ENCODE results near the gene TBKBP1.
"Not testable (repeated sequence)": the region's sequence is repeated elsewhere in the genome, so short reads cannot be mapped to it uniquely, and the experiment has no call there.

TBKBP1 gene

DNA sequence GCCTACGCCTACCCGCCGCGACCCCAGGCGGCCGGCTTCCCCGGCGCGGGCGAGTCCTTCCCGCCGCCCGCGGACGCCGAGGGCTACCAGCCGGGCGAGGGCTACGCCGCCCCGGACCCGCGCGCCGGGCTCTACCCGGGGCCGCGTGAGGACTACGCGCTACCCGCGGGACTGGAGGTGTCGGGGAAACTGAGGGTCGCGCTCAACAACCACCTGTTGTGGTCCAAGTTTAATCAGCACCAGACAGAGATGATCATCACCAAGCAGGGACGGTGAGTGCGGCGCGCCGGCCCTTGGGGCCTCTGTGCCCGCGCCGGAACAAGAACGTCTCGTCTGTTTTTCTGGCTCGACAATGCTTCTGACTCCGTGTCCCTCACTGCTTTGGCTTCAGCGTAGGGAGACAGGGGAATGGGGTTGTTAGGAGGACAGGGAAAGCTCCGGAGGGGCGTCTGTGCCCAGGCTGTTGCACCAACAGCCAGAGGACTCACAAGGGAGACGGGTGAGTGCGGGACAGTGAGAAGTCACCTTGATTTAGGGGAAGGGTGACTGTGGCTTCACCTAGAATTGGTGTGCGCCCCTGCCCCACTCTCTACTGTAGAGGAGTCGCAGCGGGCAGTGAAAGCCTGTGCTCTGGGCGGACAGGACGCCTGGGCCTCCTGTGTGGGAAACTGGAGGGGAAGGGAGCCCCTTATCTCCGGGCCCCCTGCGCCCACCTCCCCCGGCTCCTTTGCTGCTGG lies 39.9 kb downstream of the TBKBP1 start:
- no peak for DNase-seq

DNA sequence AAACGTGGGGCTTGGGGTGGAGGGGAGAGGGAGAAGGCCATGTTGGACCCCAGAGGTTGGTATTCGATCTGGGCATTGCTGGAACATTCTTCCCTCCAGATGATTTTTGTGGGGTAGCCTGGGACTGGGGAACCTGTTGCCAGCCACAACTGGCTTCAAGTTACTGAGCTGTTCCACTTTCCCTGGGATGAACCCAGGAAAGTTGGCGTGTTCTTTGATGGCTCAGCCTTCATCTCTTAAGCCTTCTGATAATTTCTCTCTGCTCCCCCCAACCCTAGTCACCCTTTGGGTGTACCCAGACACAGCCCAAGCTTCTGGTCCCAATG lies 41.1 kb downstream of the TBKBP1 start:
- no peak for DNase-seq

DNA sequence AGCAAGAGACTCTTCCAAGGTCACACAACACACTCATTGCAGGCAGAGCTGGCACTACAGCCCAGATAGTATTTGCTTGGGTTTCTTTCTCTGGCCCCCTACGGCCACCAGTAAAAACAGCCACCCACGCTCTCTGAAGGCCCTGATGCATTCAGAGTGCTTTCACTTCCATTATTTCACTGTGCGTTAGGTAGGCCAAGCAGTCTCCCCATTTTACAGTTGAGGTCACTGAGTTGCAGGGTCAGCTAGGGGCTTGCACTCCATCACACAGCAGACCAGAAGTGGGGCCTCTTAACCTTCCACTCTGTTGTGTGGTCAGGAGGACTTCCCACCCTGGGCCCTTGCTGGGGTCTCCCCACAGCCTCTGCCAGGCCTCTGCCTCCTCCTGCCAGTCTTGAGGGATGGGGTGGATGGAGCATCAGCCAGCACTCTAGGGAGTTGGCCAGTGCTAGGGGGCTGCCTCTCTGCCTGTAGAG lies 41.6 kb downstream of the TBKBP1 start:
- no peak for DNase-seq

DNA sequence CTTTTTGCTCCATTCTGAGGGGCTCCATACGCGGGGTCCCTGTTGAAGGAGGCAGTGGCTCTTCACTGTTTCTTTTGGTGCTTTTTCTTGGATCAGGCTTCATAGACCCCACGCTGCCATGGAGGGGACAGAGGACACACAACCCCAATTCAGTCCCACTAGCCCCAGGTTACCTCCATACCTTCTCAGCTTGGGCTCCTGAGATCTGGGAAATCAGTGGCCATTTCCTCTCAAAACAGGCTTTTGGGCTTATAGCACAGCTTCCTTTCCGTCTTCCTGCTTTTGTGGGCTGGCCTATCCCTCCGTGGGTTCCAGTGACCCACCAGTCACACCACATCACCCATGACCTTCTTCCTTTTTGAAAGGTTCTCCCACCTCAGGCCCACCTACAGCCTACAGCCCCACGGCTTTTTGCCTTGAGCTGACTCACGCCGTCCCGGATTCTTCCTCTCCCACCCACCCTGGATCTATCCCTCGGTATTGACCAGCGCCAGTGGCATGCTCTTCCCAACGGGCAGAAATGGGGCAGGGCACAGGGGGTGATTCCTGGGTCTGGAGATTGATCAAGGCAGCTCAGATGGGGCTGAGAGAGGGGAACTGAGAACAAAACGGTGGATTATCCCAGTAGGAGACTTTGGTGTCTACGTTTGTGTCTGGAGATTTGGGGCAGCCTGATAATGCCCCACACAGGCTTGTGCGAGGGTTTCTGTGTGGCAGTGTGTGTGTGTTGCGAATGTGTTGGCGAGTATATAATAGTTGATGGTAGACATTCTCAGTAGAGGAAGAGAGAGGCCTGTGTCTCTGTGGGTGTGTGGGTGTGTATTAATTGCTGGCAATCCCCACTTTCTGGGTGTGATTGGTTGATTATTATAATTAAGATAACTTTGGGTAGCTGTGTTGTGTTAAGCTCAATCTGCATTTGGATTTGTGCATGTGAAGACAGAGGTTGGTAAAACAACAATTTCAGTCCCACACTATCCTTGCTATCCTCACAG lies 42.8 kb downstream of the TBKBP1 start:
- DNase-seq = no peak

DNA sequence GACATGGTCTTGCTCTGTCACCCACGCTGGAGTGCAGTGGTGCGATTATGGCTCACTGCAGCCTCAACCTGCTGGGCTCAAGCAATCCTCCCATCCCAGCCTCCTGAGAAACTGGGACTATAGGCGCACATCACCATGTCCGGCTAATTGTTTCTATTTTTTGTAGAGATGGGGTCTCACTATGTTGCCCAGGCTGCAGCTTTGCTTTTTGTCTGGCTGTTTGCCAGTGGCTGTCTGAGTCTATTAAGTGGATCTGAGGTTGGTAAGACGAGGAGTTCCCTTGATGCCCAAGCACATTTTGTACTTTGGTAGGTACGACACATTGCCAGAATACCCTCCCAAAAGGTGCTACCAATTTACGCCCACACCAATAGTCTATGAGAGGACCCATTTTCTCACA lies 44.2 kb downstream of the TBKBP1 start:
- DNase-seq = no peak

DNA sequence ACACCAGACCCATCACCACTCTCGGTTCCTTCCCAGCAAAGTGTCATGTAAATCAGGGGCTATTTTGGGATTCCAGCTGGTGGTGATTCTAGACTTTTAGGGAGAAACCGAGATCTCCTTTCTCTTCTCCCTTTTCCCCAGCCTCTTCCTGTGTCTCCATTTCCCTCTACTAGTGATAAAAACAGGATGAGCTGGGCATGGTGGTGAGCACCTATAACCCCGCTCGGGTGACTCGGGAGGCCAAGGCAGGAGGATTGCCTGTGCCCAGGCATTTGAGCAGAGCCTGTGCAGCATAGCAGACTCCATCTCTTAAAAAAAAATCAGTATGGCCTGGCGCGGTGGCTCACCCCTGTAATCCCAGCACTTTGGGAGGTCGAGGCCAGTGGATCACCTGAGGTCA lies 45.2 kb downstream of the TBKBP1 start:
- no peak for DNase-seq

DNA sequence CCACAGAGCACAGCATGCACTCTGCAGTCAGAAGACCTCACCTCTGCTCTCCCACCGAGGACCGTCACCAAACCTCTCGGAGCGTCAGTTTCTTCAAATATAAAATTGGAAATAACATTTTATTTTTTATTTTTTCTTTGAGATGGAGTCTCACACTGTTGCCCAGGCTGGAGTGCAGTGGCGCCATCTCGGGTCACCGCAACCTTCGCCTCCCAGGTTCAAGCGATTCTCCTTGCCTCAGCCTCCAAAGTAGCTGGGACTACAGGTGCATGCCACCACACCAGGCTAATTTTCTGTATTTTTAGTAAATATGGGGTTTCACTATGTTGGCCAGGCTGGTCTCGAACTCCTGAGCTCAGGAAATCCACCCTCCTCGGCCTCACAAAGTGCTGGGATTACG lies 46.0 kb downstream of the TBKBP1 start:
- not testable (repeated sequence) for DNase-seq

DNA sequence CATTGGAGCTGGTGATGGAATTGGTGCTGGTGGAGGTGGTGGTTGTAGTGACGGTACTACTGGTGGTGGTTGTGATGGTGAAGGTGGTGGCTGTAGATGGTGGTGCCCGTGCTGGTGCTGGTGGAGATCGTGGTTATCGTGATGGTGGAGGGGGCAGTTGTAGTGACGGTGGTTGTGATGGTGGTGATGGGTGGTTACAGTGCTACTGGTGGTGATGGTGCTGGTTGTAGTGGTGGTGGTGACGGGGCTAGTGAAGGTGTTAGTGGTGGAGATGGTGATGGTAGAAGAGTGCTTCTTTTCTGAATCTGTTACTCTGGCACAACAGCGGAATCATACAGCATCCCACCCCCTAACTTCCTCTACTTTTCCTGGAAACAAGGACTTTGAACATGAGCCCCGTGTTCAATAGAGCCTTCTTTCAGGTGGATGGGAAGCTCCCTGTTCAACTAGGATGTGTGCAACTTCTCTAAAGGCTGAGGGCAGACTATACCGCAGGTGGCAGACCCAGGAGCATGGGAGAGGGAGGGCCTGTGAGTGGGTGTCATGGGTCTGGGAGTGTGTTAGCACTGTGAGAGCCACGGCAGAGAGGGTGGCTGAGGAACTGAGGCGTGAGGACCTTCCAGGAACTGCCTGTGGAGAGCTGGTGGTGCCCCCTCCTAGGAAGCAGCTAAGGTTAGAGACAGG lies 47.3 kb downstream of the TBKBP1 start:
- no peak for DNase-seq

DNA sequence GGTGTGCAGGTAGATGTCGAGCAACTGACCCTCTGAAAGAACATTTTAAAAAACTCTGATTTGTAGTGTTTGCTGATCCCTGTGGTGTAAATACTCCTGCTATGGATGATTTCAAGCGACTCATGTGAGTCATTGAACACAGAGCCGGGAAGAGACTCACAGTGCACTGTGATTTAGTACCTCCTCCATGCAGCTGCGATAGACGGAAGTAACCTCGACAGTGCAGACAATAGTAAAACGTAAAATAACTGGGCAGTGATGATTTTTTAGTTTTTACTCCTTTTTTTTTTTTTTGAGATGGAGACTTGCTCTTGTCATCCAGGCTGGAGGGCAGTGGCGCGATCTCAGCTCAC lies 47.8 kb downstream of the TBKBP1 start:
- DNase-seq = no peak

DNA sequence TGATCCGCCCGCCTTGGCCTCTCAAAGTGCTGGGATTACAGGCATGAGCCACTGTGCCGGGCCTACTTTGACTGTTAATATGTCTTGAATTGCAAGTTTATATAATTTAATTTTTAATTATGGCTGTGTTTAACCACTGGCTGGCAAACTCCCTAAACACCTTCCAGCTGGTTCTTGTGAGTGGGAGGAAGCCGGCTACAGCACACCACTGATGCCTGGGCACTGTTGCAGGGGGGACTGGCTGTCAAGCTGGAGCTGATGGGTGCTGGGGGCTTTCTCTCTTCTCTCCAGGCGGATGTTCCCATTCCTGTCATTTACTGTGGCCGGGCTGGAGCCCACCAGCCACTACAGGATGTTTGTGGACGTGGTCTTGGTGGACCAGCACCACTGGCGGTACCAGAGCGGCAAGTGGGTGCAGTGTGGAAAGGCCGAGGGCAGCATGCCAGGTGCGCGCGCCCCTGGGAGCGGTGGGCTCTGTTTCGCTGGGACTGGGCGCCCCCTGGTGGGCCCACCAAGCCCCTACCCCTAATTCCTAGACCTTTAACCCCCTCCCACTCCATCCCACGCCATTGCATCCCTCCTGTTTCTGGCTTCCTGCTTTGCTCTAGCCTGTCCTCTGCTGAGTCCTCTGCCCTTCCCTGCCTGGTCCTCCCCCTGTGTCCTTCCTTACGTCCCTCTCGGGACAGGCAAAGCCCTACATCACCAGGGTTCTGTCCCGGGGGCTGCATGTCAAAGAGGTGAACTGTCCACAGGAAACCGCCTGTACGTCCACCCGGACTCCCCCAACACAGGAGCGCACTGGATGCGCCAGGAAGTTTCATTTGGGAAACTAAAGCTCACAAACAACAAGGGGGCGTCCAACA lies 48.6 kb downstream of the TBKBP1 start:
- DNase-seq = no peak

DNA sequence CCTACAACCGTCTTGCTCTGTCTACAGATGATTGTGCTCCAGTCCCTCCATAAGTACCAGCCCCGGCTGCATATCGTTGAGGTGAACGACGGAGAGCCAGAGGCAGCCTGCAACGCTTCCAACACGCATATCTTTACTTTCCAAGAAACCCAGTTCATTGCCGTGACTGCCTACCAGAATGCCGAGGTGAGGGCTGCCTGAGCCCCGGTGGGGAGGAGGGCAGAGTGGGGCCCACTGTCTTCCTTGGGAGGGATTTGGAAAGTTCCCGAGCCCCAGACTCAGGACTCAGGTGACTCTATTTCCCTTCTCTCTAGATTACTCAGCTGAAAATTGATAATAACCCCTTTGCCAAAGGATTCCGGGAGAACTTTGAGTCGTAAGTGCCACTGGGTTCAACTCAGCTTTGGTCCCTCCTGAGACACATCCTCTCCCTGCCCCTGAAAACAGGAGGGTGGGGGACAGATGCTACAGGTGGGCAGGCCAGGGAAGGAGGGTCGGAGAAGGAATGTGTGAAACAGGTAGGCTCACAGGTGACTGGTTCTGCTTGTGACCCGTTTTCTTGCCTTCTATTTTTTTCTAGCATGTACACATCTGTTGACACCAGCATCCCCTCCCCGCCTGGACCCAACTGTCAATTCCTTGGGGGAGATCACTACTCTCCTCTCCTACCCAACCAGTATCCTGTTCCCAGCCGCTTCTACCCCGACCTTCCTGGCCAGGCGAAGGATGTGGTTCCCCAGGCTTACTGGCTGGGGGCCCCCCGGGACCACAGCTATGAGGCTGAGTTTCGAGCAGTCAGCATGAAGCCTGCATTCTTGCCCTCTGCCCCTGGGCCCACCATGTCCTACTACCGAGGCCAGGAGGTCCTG lies 50.4 kb downstream of the TBKBP1 start:
- DNase-seq = no peak

DNA sequence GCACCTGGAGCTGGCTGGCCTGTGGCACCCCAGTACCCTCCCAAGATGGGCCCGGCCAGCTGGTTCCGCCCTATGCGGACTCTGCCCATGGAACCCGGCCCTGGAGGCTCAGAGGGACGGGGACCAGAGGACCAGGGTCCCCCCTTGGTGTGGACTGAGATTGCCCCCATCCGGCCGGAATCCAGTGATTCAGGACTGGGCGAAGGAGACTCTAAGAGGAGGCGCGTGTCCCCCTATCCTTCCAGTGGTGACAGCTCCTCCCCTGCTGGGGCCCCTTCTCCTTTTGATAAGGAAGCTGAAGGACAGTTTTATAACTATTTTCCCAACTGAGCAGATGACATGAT lies 51.0 kb downstream of the TBKBP1 start:
- DNase-seq = no peak

DNA sequence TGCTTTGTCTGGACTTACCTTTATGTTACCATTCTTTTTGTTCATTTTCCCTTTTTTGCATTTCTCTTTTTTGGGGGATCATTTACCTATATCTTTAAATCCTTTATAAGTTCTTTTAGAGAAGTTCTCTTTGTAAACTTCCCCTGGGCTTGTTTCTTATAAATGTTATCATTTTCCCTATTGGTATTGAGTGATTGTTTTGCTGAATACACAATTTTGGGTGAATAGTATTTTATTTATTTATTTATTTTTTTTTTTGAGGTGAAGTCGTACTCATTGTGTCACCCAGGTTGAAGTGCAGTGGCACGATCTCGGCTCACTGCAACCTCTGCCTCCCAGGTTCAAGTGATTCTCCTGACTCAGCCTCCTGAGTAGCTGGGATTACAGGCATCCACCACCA lies 57.5 kb downstream of the TBKBP1 start:
- DNase-seq = no peak

DNA sequence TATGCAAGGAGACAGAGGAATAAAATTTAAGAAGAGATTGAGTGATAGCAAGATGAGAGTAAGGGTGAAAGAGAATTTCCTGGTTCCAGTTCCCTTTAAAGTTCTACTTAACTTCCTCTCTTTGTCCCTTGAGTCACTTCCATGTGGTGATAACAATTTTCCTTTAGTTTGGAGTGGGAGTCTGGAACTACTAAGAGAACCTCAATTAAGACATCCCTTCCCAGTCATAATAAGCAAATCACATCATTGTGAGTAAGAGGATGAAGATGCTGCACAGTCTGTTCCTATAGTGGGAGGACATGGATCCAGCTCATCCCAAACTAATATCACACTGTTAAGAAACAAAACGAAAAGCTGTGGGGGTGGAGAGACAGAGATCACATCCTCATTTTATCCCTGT lies 63.4 kb downstream of the TBKBP1 start:
- DNase-seq = no peak

DNA sequence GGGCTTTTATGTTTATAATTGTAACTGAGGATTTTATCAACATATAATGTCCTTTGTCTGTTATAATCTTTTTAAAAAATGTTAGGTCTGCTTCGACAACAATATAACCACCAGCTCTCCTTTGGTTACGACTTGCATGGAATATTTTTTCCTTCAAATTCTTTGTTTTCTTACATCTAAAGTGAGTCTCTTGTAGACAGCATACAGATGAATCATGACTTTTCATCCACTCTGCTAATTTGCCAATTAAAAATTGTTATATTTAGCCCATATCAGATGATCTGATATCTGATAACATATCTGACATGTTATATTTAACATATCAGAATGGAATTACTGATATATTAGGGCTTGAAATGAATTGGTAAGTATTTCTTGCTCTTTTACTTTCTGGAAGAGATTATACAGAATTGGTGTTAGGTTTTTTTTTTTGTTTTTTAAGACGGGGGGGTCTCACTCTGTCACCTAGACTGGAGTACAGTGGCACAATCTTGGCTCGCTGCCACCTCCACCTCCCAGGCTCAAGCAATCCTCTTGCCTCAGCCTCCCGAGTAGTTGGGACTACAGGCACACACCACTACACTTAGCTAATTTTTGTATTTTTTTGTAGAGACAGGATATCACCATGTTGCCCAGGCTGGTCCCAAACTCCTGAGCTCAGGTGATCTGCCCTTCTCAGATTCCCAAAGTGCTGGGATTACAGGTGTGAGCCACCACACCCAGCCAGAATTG lies 66.6 kb downstream of the TBKBP1 start:
- no peak for DNase-seq

All from KG1 (cell line).